ENCODE measurements around the gene DPF1.

- TF ChIP-seq, protein P1, sequence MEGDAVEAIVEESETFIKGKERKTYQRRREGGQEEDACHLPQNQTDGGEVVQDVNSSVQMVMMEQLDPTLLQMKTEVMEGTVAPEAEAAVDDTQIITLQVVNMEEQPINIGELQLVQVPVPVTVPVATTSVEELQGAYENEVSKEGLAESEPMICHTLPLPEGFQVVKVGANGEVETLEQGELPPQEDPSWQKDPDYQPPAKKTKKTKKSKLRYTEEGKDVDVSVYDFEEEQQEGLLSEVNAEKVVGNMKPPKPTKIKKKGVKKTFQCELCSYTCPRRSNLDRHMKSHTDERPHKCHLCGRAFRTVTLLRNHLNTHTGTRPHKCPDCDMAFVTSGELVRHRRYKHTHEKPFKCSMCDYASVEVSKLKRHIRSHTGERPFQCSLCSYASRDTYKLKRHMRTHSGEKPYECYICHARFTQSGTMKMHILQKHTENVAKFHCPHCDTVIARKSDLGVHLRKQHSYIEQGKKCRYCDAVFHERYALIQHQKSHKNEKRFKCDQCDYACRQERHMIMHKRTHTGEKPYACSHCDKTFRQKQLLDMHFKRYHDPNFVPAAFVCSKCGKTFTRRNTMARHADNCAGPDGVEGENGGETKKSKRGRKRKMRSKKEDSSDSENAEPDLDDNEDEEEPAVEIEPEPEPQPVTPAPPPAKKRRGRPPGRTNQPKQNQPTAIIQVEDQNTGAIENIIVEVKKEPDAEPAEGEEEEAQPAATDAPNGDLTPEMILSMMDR (IDR thresholded peaks at IDR 0.05): no peak
- TF ChIP-seq ZFX (IDR thresholded peaks at IDR 0.05; ENCODE audit: borderline replicate concordance): no peak
Measured at GRCh38 chr19:38193445-38193844, 30.6 kb downstream of the DPF1 start.

Measured in 22Rv1 (cell line).